Transverse colon (tissue), 4 donors: ENCODE data around the gene LYVE1. TPM values are rescaled to one million over a fixed set of nuclear protein-coding genes. Genes with fewer than 3 reads are reported as not detected.

Experiments used
- DNase-seq: peaks from one replicate; pipeline ENCODE4 v3.0.0-alpha.2; 2019
- H3K27ac ChIP-seq, 4 donors: fragments of 200-600 bp; sonication (generic); 2 replicates each; pipeline ENCODE4 v1.5.1; 2016 to 2018; ENCODE audit warnings: inconsistent platforms in 4 of 4
- H3K27me3 ChIP-seq: fragments of 200-600 bp; sonication (generic); 2 replicates; pipeline ENCODE4 v1.5.1; 2017; ENCODE audit warnings: inconsistent platforms
- H3K36me3 ChIP-seq, 4 donors: fragments of 200-600 bp; sonication (generic); 2 replicates each; pipeline ENCODE4 v1.5.1; 2017 to 2019; ENCODE audit warnings: inconsistent platforms in 4 of 4
- H3K4me1 ChIP-seq, 4 donors: fragments of 200-600 bp; sonication (generic); 2 replicates each; pipeline ENCODE4 v1.5.1; 2017 to 2020; ENCODE audit warnings: inconsistent platforms in 4 of 4
- H3K4me3 ChIP-seq, 4 donors: fragments of 200-600 bp; sonication (generic); 1 replicate in 1 of 4; 2 replicates in 3 of 4; pipeline versions ENCODE4 v1.5.1 to v1.6.1; 2017 to 2019; ENCODE audit warnings: inconsistent platforms in 4 of 4
- H3K9me3 ChIP-seq, 2 donors: fragments of 200-600 bp; sonication (generic); 2 replicates each; pipeline ENCODE4 v1.5.1; 2017 to 2019; ENCODE audit warnings: inconsistent platforms in 2 of 2
- EP300 ChIP-seq: sonication (generic); formaldehyde crosslinking; IDR thresholded peaks from one replicate; pipeline ENCODE4 v1.6.1; 2017; ENCODE audit warnings: antibody characterized with exemption, low read depth
- POLR2A ChIP-seq: fragments of 450-650 bp; IDR thresholded peaks from one replicate; pipeline ENCODE4 v1.6.1; 2016; ENCODE audit warnings: antibody characterized with exemption, mild to moderate bottlenecking, moderate library complexity
- POLR2AphosphoS5 ChIP-seq, 3 donors: sonication (generic); formaldehyde crosslinking; IDR thresholded peaks; one replicate each; pipeline ENCODE4 v1.6.1; 2016; ENCODE audit warnings: antibody characterized with exemption in 3 of 3
- WGBS, 2 donors: methylation state at CpG; one replicate each; pipeline ENCODE4 v1.1.5; 2018; ENCODE audit warnings: low coverage in 1 of 2; 5-methylcytosine and 5-hydroxymethylcytosine counted together
- in situ Hi-C, 4 donors: fragments of 200-750 bp; cut with MboI; loops; one replicate each; pipeline versions ENCODE4 v1.15.0 to v1.15.1; 2017; ENCODE audit warnings: low sequenced_read_pairs in 3 of 4, low pct_ligation_motif_present in 1 of 4, low pct_unique_long_range_greater_than_20kb in 1 of 4
- intact Hi-C: fragments of 100-400 bp; cut with DNase I; formaldehyde crosslinking; loops from one replicate; pipeline ENCODE4 v1.15.1; 2023; ENCODE audit warnings: low total_unique reads
- total RNA-seq, 4 donors: library from RNA; depleted of rRNA; stranded (reverse); fragments of >200 nt; gene quantifications; one replicate each; pipeline ENCODE4 v1.1.0, GENCODE V29; 2016
- TF ChIP-seq, protein P1 (sequence below), 5 experiments: fragments of 200-600 bp in 3 of 5; fragments of 450-650 bp in 2 of 5; sonication (generic) in 3 of 5; IDR thresholded peaks; 1 replicate in 2 of 5; 2 replicates in 3 of 5; pipeline ENCODE4 v1.5.1; 2016 to 2017; ENCODE audit warnings: antibody characterized with exemption in 5 of 5, inconsistent platforms in 3 of 5, mild to moderate bottlenecking in 2 of 5, moderate library complexity in 1 of 5

LYVE1 gene
- total RNA-seq, 4 donors from 2014 or later: 8.2 to 41.6 (median 31.7) TPM

DNA sequence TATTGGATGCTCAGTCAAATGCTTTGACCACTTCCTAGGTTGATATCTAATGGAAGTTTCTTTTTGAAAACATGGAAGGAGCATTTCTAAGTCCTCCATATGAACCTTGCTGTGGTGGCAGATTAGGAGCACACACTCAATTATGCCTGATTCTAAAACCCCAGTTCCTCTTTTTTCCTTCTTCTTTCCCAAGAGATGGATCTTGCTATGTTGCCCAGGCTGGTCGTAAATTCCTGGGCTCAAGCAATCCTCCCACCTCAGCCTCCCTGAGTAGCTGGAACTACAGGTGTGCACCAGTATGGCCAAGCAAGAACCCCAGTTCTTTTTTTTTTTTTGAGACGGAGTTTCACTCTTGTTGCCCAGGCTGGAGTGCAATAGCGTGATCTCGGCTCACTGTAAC is 3.0 kb downstream of the LYVE1 start:
- in situ Hi-C loops: loop anchor here in 1 of 4 donors (25.0 kb wide), 1 partner anchor 172 kb away; no protein-coding TSS in a partner anchor
- Histone ChIP-seq H3K27ac (no peak overlapping the region), H3K9me3 (no peaks in the 10 kb centered on the region), H3K4me3 (no peak overlapping the region), H3K27me3 (no peaks in the 10 kb centered on the region), H3K4me1 (peaks cover 0 to 3% (median 0%) of the 10 kb centered on the region in 4 donors), H3K36me3 (no peaks in the 10 kb centered on the region)
- WGBS, 2 donors: 77 to 92% methylated on average over 3 to 4 of the region's 4 CpGs
- TF ChIP-seq, protein P1, sequence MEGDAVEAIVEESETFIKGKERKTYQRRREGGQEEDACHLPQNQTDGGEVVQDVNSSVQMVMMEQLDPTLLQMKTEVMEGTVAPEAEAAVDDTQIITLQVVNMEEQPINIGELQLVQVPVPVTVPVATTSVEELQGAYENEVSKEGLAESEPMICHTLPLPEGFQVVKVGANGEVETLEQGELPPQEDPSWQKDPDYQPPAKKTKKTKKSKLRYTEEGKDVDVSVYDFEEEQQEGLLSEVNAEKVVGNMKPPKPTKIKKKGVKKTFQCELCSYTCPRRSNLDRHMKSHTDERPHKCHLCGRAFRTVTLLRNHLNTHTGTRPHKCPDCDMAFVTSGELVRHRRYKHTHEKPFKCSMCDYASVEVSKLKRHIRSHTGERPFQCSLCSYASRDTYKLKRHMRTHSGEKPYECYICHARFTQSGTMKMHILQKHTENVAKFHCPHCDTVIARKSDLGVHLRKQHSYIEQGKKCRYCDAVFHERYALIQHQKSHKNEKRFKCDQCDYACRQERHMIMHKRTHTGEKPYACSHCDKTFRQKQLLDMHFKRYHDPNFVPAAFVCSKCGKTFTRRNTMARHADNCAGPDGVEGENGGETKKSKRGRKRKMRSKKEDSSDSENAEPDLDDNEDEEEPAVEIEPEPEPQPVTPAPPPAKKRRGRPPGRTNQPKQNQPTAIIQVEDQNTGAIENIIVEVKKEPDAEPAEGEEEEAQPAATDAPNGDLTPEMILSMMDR (IDR thresholded peaks at IDR 0.05): no peak
- TF ChIP-seq POLR2AphosphoS5 (IDR thresholded peaks at IDR 0.05): no peak
- TF ChIP-seq POLR2A: no peak
- TF ChIP-seq EP300: no peak
- no peak for DNase-seq
- intact Hi-C loops: no loop called here

DNA sequence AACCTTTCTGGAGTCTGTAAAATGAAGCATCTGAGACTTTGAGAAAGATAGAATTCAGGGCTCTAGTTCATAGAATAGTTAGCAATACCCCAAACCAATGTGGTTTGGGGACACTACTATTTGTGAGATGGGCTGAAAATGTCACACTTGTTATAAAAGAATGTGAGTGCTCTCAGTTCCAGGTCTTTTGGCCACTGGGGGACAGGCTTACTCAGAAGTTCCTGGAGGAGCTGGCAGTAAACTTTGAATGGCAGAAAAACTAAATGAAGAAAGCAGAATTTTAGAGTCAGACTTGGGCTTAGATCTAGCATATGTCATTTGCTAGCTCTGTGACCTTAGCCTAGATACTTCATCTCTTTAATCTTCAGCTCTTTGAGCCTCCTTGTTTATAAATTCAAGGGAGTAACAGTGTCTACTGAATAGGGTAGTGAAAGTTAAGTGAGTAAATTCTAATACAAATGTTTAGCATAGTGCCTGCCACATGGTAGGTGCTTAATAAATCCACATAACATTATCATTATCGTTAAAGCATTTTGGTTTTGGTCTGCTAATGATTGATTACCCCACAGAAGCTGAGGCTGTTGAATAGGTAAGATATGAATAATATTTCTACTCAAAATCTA is 3.7 kb downstream of the LYVE1 start:
- H3K4me3 ChIP-seq: no peak overlapping the region
- peaks cover 0 to 3% (median 0%) of the 10 kb centered on the region in 4 donors for H3K4me1 ChIP-seq
- H3K27ac ChIP-seq: no peak overlapping the region
- DNase-seq: no peak
- H3K36me3 ChIP-seq: no peaks in the 10 kb centered on the region
- H3K9me3 ChIP-seq: no peaks in the 10 kb centered on the region
- intact Hi-C loops: no loop called here
- H3K27me3 ChIP-seq: no peaks in the 10 kb centered on the region
- WGBS, 2 donors: 59 to 88% methylated on average over 1 of the region's 1 CpG
- no peak for TF ChIP-seq EP300
- TF ChIP-seq POLR2AphosphoS5 (IDR thresholded peaks at IDR 0.05): no peak
- TF ChIP-seq POLR2A: no peak
- TF ChIP-seq, protein P1 (IDR thresholded peaks at IDR 0.05): no peak
- in situ Hi-C loops: loop anchor here in 1 of 4 donors (25.0 kb wide), 1 partner anchor 172 kb away; no protein-coding TSS in a partner anchor

- Histone ChIP-seq H3K36me3 (no peaks in the 10 kb centered on the region), H3K4me1 (peaks cover 0 to 3% (median 0%) of the 10 kb centered on the region in 4 donors), H3K9me3 (no peaks in the 10 kb centered on the region), H3K27ac (no peak overlapping the region), H3K27me3 (no peaks in the 10 kb centered on the region), H3K4me3 (no peak overlapping the region)
- intact Hi-C loops (no loop called here), in situ Hi-C loops (loop anchor here in 1 of 4 donors (25.0 kb wide), 1 partner anchor 173 kb away; no protein-coding TSS in a partner anchor)
- TF ChIP-seq POLR2AphosphoS5 (IDR thresholded peaks at IDR 0.05) (no peak), POLR2A (no peak), EP300 (no peak)
- TF ChIP-seq, protein P1 (IDR thresholded peaks at IDR 0.05): no peak
- 74% methylated on average over 3 of the region's 3 CpGs; no CpG with 5 or more reads in 1 of the 2 donors for WGBS, 2 donors
- DNase-seq: no peak
These were observed 4.4 kb downstream of the LYVE1 start for GRCh38 chr11:10564030-10564429.

- Histone ChIP-seq H3K4me1 (peaks cover 0 to 3% (median 0%) of the 10 kb centered on the region in 4 donors), H3K27ac (no peak overlapping the region), H3K4me3 (no peak overlapping the region), H3K36me3 (no peaks in the 10 kb centered on the region), H3K9me3 (no peaks in the 10 kb centered on the region), H3K27me3 (no peaks in the 10 kb centered on the region)
- in situ Hi-C loops (loop anchor here in 1 of 4 donors (25.0 kb wide), 1 partner anchor 175 kb away; no protein-coding TSS in a partner anchor), intact Hi-C loops (no loop called here)
- WGBS, 2 donors: 97 to 100% methylated on average over 1 of the region's 1 CpG
- DNase-seq: no peak
- TF ChIP-seq POLR2AphosphoS5 (IDR thresholded peaks at IDR 0.05) (no peak), POLR2A (no peak), EP300 (no peak)
- TF ChIP-seq, protein P1 (IDR thresholded peaks at IDR 0.05): no peak
These were observed 6.5 kb downstream of the LYVE1 start for GRCh38 chr11:10561947-10562346.
